HG02970 (cell line): ENCODE results near the gene RCC1.
"Not testable (repeated sequence)": the region's sequence is repeated elsewhere in the genome, so short reads cannot be mapped to it uniquely, and the experiment has no call there.

ENCODE experiments used
- ATAC-seq: cut with Tn5 transposase; IDR thresholded peaks from one replicate; pipeline ENCODE4 v1.9.1; 2021; ENCODE audit warnings: mild to moderate bottlenecking, moderate library complexity, moderate number of reproducible peaks; ENCODE audit not compliant: unreplicated experiment, low FRiP score

The RCC1 gene

GRCh38 chr1:28540651-28541050 lies 34.8 kb downstream of the RCC1 start:
- ATAC-seq: no peak

- not testable (repeated sequence) for ATAC-seq
Observed at GRCh38 chr1:28541414-28542015, 35.7 kb downstream of the RCC1 start.

GRCh38 chr1:28545246-28545628 lies 39.4 kb downstream of the RCC1 start:
- no peak for ATAC-seq

GRCh38 chr1:28548318-28548717 lies 42.5 kb downstream of the RCC1 start:
- no peak for ATAC-seq

- ATAC-seq: no peak
Observed at GRCh38 chr1:28551381-28551780, 45.5 kb downstream of the RCC1 start.

DNA sequence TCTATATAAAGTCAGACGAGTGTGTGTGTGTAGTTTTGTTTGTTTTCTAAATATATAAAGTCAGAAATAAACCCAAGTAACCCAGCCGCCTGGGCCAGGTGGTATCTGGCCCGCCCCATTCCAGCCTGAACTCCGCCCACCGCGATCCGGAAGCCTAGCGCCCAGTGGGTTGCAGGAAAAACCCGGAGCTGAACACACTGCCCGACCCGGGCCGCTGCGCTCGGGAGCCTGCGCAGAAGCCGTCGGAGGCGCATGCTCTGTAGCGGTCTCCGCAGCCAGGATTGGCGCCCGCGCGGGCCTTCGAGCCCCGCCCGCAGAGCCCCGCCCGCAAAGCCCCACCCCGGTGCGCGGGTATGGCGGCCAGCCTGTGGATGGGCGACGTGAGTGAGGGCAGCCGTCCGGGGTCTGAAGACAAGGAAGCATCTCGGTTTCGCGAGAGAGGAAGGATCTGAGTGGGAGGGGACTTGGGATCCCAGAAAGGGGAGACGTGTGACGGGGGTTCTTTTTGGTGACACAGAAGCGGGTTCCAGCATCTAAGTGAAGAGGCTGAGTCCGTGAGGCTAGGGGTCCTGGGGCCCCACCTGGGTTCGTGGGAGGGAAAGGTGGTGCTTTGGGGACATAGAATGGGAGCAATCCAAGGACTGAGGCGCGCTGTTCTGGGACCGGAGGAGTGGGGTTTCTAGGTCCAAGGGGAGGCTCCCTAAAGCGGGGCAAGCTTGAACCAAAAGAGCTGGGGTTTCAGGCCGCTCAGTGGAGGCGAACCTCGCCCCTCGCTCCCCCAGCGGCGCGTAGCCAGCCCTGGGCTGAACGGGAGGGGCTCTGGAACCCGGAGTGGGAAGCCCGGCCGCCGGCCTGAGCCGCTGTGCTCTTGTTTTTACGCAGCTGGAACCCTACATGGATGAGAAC lies 47.2 kb downstream of the RCC1 start, which contains the start of gene TRNAU1AP:
TRNAU1AP (plus strand) TSS at position 328 of the 906 bp plus-strand sequence; CDS start at position 354, 26 bp downstream.
- peak; percentile 88 for ATAC-seq

DNA sequence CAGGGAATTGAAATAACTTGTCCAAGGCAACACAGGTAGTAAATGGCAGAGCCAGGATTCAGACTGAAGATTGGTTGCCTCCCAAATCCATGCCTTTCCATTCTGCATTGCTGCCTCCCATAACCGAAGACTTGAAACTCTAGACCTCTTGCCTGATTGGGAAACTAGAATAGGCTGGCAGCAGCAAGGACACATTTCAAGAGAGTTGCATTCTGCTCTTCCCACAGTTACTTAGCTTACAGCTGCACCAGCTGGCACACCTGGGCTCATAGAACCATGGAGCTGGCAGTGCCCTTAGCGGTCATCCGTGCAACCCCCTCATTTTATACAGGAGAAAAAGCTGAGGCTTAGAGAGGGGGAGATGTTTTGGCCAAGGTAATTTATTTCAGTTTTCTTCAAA lies 55.0 kb downstream of the RCC1 start:
- no peak for ATAC-seq

DNA sequence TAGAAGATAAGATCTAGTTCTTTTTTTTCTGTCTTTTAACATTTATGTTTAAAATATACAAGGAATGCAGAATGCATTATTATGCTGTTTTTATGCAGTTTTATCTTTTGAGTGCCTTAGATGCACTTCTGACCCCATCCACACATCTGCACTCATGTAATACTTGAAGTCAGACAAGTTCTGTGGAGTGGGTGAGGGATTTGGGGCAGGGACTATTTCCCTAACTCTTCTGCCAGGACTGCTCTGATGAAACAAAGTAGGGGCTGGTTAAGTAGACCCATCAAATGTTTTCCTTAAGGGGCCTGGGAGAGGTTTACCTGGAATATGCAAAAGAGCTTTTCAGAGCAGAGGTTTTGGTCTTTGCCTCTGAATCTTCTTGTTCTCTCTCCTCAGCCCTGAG lies 58.5 kb downstream of the RCC1 start:
- ATAC-seq: no peak

DNA sequence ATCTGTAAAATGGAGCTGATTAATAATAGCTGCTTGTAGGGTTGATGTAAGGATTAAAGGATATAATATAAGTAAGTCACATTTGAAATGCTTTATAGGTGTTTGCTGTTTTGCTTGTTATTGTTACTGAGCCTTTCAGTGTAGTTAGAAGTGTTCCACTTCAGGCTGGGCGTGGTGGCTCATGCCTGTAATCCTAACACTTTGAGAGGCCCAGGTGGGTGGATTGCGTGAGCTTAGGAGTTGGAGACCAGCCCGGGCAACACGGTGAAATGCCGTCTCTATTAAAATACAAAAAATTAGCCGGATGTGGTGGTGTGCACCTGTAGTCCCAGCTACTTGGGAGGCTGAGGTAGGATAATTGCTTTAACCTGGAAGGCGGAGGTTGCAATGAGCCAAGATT lies 59.2 kb downstream of the RCC1 start:
- ATAC-seq: no peak

- no peak for ATAC-seq
Observed at GRCh38 chr1:28565726-28566125, 59.9 kb downstream of the RCC1 start.

- ATAC-seq: no peak
Observed at GRCh38 chr1:28566931-28567330, 61.1 kb downstream of the RCC1 start.

DNA sequence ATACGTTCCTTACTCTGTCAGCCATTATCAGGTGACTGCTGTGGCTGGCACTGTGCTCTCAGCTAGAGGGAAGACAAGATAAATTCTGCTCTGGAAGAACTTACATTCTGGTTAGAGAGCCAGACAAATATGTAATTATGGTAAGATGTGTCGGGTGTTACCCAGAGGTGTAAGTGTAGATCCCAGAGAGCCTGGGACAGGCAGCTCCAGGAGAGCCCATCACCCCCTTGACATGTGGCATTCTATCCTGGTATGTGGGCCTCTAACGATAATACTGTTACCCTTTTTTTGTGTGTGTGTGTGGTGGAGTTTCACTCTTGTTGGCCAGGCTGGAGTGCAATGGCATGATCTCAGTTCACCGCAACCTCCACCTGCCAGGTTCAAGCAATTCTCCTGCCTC lies 66.1 kb downstream of the RCC1 start:
- no peak for ATAC-seq

DNA sequence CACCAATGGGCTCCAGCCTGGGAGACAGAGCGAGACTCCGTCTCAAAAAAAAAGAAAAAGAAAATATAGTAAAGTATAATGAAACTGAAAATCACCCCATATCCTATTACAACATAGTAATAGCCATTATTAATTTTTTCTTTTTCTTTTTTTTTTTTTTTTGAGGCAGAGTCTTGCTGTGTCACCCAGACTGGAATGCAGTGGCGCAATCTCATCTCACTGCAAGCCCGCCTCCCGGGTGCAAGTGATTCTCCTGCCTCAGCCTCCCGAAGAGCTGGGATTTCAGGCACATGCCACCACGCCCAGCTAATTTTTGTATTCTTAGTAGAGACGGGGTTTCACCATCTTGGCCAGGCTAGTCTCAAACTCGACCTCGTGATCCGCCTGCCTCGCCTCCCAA lies 67.0 kb downstream of the RCC1 start:
- not testable (repeated sequence) for ATAC-seq

- ATAC-seq: no peak
Observed at GRCh38 chr1:28573564-28573963, 67.7 kb downstream of the RCC1 start.

DNA sequence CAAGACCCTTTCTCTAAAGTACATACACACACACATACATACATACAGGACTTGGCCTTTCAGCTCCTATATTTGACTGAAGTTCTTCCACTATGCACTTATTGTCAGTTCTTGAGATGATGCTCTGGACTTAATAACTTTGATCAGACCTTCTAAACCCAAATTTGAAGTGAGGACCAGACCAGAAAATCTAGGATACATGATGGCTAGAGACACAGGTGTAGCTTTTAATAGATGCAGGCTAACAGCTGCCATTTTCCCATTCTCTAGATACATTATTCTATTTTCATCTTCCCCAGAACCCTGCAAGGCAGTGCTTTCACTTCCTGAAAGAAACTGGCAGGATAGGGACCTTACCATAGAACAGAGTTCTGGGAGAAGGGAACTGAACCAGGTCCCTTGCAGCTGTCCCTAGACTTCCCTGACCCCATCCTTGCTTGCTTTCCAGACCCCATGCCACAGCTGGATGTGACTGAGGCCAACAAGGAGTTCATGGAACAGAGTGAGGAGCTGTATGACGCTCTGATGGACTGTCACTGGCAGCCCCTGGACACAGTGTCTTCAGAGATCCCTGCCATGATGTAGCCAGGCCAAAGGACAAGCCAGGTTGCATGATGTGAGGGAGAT lies 71.3 kb downstream of the RCC1 start:
- ATAC-seq: no peak

GRCh38 chr1:28577738-28578536 lies 72.1 kb downstream of the RCC1 start:
- no peak for ATAC-seq

- no peak for ATAC-seq
Observed at GRCh38 chr1:28578696-28579218, 72.9 kb downstream of the RCC1 start.

DNA sequence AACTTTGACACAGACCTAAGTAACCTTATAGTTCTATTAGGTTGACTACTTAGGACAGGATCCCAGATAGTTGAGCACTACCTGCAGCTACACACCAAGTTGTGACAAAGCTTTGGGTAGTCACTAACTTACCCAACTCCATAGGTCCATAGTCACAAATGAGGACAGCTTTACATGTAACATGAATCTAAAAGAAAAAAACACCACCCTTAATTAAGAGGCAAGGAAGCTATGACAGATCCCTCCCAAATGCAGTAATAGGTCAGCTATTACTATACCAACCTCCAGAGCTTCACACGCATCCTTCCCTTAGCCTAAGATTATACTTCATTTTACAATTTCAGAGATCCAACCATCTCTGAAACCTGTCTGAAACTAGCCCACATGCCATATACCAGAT lies 73.6 kb downstream of the RCC1 start:
- no peak for ATAC-seq

DNA sequence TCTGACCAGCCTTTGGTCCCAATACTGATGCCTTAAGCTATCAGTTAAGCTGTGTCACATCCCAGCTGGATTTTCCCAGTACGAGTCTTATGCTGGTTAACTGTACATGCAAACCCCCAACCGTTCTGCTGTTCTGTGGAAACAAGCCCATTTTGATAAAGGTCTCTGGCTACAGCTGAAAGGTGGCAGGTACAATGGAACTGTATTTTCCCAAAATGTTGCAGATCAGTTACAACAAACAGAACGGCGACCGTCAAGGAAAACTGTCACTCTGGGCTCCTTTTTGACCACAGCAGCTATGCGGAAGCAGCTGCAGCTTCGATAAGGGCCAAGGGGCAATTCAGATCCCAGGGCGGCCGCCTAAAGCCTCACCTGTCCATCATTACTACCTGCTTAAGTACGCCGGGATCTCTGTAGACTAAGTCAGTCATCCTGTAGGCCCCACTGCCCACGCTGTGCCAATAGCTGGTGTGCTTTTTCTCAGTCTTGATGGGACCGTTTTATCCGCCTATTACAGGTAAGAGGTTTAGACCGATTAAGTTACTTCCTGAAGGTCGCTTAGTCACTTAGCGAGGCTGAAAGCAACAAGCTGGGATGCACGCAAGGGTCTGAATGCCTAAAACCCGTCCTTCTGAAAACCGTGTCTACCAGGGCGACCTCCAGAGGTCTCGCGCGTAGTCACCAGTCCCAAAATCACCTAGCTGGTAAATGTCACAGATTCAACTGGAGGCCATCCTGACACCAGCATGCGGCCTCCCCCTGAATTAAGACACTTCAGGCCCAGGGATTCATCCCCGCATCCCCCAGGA lies 75.1 kb downstream of the RCC1 start:
- ATAC-seq: peak; percentile 23
